Activated effector memory CD4-positive, alpha-beta T cell treated with anti-CD3 and anti-CD28 coated beads, Interleukin-2, amount 50 U/mL, for 16 hours (primary cell): ENCODE data around the gene DQX1.

Source experiments
- DNase-seq: peaks from one replicate; pipeline ENCODE4 v3.0.0-alpha.2; 2020

Gene DQX1

DNA sequence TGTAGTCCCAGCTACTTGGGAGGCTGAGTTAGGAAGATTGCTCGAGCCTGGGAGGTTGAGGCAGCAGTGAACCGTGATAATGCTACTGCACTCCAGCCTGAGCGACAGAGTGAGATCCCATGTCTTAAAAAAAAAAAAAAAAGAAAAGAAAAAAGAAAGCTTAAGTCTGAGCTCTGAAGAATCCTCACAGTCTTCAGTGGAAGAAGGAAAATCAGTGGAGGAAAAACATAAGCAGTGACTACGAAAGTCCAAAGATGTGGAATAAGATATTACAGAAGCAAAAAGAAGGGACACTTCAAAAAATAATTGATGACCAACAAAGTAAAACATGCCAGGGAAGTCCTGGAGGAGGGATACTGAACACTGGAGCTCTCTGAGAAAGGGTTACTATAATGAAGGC lies 15.8 kb downstream of the DQX1 start:
- no peak for DNase-seq

DNA sequence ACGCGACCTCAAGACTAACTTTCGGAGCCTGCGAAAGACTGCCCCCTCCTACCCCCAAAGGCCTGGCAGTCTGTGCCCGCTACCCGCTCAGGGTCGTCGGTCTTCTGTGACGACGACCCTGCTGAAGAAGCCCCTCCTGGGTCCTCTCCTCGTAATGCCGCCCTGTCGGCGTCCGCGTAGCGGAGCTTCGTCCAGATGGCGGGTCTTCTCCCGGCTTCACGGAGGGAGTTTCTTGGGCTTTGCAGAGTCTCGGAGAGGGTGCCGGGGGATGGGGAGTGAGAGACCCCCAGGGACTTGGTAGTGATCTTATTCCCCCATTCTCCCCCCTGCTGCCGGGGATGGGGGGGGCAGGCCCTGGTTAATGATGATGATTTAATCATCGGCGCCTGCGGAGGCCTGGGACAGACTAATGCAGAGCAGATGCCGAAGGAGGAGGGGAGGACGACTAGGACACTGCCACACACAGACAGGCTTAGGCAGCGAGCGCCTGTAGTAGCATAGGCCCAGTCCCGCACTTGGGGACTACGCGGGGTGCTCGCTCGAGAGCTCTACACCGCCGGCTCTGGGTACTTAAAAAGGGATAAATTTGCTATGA lies 18.0 kb downstream of the DQX1 start:
- DNase-seq = no peak

DNA sequence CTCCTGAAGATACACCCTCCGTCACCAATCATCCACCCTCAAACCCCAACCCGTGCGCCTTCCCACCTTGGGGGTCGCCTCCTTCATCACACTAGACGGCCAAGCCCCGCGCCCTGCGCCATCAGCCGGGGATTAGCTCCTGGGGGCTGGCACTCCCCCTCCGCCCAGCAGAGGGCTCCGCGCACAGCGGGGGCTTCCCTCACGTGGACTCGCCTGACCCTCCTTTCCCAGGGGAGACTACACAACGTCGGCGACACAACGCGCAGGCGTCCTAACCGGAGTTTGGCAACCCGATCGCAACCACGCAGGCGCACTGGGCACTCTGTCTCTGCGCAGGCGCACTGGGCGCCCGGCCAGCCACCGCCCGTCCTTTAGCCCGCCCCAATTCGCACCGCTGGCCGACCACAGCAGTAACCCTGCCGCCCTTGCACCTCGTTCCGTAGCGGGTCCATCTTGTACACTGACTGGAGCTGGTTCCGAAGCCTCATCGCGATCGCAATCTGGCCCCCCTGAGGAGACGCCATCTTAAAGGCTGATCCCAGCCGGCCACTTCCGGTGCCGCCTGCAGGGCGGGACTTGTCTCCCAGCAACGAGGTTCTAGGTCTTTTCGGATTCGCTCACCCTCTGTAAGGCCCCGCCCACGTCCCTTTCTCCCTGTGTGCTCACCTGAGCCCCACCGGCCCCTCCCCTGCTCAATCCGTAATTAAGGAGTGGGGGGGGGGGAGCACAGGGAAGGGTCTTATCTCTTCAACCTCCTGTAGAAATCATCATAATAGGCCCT lies 18.7 kb downstream of the DQX1 start, which contains the start of gene PCGF1:
Gene PCGF1, minus strand, starts transcription at position 551 of the 781 bp plus-strand sequence. Its CDS starts 27 bp downstream, at position 524.
- DNase-seq = peak; percentile 100

DNA sequence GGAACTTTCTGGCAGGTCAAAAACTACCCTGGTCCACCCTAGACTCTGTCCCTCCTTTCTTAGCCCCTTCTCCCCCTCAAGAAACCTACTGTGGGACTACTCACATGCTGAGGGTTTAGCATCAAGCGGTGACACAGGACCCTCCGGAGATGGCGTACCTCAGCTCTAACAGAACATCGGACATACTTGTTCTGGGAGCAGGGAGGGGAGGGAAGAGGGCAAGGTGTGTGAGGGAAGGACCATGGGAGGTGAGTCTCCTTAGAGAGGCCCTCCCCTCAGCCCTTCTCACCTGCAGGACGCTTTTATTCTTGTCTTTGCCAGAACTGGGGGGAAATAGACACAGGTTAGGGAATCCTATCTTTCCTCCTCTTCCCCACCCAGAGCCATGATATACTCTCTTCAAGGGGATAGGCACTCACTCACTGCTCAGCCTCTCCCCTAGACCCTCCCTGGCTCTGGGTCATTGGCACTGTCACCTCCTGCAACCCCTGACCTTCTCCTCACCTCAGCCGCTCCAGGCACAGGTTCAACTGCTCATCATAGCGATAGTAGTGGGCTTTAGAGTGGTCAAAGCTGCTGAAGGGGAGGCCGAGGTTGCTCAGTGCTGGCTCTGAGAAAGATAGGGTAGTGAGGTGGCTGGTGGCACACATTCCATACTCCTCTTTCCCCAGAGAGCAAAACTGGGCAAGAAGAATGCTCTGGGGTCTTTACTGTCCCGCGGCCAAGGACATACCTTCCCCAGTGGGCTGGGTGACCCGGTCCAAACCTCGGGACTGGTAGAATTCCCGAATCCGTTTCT lies 20.4 kb downstream of the DQX1 start:
- no peak for DNase-seq

DNA sequence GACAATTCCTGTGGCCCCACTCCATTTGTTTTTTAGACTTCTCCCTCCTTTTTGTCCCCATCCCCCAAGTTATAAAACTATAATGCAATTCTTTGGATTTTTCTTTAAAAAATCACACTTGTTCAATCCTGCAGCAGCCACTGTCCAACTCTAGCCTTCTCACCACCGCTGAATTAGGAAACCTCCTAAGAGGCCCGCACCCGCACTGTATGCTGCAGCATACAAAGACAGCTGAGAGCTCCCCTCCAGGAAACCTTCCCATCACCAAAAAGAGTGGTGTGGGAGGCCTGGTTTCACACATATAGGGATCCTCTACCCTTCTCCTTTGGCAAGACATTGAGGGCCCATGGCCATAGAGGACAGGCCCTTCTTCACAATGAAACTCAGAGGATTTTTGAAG lies 21.4 kb downstream of the DQX1 start:
- no peak for DNase-seq

DNA sequence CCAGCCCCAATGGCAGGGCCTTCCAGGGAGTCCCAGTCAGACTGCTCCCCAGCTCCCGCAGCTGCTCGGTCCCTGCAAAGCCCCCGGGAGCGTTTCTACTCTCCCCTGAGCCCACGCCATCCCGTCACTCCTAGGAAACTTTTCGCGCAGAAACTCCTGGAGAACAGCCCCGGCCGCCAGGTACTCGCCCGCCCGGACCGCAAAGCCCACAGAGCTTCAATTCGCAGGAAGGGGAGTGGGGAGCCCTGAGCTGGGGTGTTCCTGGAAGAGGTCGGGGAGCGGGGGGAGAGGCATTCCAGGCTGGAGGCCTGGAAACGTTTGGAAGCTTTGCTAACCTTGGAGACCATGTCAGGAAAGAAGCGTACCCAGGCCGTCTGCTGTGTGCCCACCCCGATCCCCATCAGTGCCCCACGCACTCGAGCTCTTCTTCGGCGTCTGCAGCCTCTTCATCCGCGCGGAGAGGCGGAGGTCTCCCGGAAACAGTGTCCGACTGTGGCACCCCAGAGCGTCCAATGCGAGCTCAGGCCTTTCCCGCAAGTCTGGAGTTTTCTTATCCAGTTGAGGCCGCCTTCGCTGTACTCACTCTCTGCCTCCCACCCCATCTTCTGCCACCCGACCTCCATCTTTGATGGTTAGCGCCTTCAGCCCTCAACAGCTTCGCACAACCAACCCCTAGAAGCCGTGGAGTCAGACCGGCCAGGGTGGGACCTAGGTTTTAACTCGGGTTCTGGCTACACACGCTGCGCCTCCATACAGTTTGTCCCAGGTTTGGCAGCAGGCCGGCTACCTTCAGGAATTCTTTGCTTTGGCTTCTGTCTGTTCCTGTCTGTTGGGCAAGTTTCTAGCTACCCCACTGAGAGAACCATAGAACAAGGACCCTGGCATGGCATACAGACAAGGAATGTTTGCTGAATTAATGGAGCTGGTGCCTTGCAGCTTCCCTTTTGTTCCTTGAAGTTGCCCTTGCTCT lies 22.2 kb downstream of the DQX1 start:
- DNase-seq = no peak

DNA sequence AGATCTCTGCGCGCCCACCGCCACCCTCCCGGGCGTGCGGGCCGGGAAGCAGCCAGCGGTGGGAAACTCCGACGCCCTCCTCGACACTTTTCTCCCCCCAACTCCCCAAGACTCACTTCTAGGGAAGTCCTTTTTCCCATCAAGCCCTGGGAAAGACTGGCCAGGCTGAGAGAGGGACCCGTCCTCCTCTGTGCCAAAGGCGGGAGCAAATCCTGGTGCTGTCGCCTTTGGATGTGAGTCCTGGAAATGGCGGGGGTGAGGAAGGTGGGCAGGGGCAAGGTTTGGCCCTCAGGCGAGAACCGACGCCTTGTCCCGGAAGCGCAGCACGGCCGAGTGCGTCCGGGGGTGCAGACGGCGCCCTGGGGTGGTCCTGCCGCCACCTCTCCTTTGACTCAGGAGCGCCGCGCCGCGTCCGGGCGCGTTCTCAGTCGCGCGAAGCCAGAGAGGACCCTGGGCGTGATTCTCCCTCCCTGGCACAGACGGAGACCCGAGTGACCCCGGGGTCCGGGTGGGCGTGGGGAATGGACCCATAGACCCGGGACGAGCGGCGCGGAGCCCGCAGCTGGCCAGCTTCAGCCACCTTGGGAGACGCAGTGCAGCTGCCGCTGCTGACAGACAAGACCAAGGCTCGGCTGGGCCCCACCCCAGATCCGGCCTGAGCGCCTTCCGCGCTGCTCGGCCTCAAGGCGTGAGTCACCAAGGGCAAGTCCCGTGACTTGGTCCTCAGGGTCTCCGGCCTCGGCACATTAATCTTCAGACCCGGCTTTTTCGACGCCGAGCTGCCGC lies 23.1 kb downstream of the DQX1 start:
- DNase-seq = peak; percentile 82

DNA sequence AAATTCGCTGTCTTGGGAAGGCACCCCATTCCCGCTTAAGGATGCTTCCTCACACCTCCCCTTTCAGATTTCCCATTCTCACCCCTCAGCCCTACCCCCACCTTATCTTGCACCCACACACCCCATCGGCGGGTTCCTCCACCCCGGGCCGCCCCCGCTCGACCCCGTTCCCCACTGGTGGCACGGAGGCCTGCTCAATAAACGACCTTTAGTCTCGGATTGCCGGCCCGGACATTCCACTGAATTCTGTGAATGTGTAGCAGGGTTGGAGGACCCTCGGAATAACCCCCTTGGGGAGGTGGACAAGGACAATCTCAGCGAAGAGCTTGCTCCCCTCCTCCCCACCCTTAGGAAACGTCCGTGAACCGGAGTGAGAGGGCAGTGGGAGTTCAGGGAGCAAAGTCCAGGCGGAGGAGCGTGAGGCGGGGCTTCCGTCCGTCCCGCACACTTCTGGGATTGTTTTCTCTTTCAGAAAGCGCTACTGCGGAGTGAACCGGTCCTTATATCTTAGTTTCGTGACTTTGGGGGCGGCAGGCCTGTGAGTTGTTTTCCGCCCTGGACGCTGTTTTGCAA lies 23.8 kb downstream of the DQX1 start:
- no peak for DNase-seq

DNA sequence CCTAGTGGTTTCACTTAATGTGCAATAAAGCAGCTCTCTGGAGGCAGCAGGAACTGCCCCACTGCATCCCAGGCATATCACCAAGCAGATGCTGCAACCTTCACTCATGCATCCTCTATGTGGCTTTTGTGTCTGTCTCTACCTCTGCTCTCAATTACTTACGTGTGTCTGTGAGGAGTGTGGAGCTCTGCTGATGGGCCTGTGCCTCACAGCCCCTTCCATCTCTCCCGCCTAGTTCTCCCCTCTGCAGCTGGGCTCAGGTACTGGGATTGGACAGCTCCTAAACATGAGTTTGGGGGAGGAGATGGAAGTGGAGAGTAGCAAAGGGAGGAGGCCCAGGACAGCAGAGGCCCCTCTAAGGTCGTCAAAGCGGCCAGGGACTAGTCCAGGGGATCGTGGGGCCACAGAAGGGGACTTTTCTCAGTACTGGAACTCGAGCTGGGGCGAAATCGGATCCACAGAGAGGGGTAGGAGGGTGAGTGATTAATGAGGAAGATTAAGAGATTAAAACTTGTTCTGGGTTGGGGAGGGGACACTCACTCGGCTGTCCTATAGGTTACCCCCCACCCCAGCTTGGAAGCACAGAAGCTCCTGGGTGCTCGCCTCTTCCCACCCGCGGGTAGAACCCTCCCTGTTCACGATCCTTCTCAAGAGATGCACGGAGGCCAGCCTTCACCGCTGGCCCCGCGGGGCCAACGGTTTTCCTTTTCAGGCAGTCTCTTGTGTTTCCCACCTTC lies 24.5 kb downstream of the DQX1 start:
- no peak for DNase-seq

DNA sequence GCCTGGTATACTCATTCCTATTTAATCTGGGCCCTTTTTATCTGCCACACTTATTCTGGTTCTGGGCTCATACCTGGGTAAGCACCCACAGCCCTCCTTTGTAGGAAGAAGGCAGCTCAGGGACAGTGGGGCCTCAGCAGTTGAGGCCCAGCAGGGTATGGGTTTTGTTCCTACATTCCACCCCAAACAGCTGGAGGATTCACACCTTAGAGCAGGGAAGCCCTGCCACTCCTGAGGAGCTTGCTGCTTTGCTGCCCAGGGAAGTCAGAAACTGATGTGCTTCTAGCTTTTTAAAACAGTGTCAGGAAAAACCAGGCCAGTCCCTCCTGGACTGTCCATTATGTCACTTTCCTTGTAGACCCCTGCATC lies 25.5 kb downstream of the DQX1 start:
- DNase-seq = no peak

DNA sequence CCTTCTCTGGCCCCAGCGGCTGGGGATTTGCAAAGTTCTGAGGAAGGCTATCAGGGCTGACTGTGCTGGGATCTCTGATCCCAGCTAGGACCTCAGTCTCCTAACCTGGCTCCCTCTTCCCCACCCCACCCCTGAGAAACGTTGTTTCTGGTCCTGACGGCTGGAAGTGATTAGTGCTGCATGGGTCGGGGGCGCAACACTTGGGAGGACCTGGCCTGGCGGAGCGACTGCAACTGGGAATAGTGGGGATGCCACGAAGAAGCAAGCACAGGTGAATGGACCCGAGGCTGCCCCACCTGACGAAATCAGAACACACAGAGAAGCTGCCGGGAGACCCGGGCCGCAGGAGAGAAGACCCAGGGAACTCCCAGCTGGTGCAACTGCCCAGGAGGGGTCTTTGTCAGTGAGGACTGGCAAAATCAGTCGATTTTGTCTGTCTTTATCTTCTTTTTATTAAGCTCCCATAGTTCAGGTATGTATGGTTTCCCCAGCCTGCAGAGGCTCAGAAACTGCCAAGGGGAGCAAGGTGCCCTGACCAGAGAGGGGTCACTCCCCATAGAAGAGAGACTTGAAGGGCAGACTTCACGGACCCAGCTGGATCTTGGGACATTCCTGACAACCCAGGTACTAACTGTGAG lies 26.0 kb downstream of the DQX1 start:
- no peak for DNase-seq

DNA sequence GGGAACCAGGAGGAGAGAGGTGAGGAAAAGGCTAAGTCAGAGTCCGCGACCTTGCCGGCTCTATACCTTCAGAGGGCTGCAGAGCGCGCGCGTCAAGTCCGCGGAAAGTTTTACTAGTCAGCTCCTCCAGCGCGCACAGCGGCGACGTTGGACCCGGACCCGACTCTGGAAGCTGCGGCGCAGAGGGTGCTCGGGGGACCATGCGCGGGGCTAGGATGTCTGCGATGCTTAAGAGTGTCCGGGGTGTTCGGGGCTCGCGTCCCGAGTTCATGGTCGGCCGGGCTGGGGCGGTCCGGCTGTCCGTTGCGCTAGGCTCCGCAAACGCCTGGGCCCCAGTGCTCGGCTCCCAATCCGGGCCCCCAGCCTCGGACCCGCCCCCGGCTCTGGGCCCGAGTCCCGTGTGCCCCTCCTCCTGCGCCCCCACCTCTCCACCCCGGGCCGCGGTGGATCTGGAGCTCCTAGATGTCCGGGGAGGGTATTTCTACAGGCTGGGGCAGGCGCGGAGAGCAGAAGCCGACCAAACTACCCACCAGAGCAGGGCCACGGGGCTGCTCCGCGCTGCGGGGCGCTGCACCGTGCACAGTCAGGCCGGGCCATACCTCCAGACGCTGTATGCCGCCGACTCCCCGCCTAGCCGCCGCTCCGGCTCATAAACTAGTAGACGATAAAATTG lies 26.6 kb downstream of the DQX1 start, which contains the start of gene LBX2:
Gene LBX2, minus strand, starts transcription at position 337 of the 673 bp plus-strand sequence. Its CDS starts 66 bp downstream, at position 271.
- peak; percentile 72 for DNase-seq

DNA sequence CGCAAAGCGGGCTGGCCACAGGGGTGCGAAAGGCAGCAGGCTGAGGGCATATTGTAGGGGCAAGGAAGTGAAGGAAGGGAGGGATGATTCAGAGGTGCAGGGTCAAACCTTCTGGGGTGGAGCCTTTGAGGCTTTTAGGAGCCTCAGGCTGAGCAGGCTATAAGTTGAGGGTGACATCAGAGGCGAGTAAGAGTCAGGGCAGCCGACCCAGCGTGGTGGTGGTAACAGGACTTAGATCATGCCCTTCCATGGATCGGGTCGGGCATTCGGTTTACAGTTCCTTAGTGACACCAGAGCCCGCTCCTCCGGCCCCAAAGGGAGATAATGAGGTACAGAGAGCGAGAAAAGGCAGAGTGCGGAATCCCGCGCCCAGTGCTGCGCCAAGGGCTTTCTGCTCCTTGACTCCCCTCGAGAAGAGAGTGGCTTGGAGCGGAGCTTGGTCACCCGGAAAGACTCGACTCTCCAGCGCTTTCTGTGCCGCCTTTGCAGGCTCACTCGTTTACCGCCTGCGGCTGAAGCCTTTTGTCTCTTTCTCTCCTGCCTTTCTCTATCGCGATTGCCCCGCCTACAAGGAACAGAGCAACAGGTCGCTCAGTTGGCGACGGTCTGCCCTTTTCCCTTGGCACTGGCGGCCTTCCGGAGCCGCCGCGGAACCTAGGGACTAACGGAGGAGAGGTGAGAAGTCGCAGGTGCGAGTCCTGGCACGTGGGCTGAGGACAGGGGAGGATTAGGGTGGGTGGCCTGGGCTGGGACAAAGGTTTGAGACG lies 27.3 kb downstream of the DQX1 start:
- peak; percentile 65 for DNase-seq

DNA sequence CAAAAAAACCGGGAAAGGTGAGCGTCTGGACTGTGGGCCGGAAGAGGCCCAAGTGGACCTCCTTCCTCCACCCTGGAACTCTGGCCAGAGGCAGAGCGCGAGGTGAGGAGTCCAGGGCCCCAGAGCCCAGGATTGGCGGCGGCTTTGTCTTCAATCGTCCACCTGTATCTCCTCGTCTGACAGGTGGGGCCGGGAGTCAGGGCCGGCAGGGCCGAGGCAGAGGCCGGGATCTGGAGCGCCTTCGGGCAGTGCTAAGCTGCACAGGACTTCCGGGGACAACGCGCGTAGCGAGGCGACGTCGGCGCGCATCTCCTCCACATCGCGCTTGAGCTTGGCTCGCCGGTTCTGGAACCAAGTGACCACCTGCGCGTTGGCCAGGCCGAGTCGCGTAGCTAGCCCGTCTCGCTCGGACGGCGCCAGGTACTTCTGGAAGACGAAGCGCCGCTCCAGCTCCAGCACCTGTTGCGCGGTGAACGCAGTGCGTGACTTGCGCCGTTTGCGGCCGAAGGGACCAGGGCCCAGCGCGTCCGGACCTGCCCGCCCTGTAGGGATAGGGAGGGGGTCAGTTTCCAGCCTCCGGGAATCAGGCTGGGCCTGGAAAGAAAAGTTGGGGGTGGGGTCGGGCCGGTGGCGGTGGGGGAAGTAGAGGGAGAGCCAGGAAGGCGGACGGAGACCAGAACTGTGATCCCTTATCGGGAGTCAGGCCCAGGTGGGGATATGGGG lies 28.1 kb downstream of the DQX1 start:
- DNase-seq = peak; percentile 73

DNA sequence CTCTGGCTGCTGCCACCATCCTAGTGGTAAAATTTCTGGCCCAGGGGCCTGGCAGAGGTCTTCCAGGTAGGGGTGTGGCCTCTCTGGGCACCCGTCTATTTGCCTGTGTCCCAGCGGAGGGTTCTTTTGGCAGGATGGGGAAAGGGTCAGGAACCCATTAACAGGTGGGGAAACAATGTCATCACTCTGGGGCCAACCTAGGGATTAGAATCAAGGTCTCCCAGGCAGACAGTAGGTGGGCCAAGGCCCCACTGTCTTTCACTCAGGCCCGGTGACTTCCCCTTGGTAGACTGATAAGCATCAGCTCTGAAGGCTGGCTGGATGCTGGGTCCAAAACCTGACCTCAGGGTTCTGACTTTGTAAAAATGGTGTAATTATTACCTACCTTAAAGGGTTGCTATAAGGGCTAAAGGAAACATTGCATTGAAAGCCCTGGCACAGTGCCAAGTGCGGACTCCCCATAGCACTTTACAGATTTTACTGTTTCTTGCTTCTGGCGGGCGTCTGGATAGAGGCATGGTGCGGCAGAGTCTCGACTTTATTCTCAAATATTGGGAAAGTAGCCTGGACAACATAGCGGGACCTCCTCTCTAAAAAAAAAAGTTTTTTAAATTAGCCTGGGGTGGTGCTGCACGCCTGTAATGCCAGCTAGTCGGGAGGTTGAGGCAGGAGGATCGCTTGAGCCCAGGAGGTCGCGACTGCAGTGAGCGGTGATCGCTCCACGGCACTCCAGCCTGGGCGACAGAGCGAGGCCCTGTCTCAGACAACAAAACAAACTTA lies 28.8 kb downstream of the DQX1 start:
- DNase-seq = no peak

DNA sequence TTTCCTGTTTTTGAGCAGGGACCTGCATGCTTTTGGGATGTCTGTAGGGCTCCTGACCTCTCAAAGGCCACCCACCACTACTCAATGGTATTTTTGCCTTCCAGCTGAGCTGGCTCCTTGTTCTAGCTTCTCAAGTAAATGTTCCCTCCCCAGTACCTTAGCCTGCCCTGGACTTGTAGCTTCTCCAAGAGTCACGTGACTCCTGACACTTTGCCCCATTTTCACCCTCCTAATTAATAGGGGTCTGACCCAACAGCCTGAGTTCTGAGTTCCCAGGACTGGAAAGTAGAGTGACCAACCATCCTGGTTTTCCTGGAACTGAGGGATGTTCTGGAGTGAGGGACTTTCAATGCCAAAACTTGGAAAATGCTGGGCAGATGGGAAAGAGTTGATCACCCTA lies 30.6 kb downstream of the DQX1 start:
- DNase-seq = no peak

DNA sequence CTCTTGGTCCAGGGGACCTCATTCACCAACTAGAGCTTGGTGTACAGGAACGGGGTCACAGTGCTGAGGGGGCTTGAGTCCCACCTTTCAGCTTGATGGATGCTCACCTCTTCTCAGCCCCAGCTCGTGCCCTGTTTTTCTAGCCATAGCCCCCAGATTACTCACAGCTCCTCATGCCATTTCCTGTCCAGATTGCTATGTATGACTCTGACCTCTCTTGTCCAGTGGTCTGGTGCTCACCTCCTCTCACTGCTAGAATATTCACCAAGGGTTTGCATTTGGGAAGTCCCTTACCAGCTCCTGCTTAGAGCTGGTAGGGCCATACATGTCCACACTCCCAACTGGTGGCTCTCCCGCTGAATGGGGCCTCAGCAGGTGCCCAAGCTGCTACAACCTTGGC lies 32.5 kb downstream of the DQX1 start:
- no peak for DNase-seq
